GM12875 (cell line): ENCODE data around the gene OR10H5.
"Not testable (repeated sequence)": the region's sequence is repeated elsewhere in the genome, so short reads cannot be mapped to it uniquely, and the experiment has no call there.

ENCODE experiments used
- H3K4me3 ChIP-seq: one replicate; pipeline ENCODE4 v1.5.1; 2011; ENCODE audit warnings: low read depth, low read length, control low read depth
- CTCF ChIP-seq: IDR thresholded peaks from 2 replicates; pipeline ENCODE4 v1.5.1; 2011; ENCODE audit warnings: low read depth, mild to moderate bottlenecking, control low read depth, inconsistent platforms, low read length, moderate library complexity, borderline replicate concordance; ENCODE audit not compliant: insufficient read depth

The OR10H5 gene

GRCh38 chr19:15787611-15788155 lies at the start of gene OR10H5:
Gene OR10H5, plus strand, starts transcription at chr19:15787661. Its CDS starts 6,388 bp downstream, at chr19:15794049.
- no peak within 1 kb of the TSS for H3K4me3 ChIP-seq
- no peak for TF ChIP-seq CTCF

- no peak for TF ChIP-seq CTCF
- no peak within 1 kb of the TSS for H3K4me3 ChIP-seq
Observed at GRCh38 chr19:15737722-15738121, 49.7 kb upstream of the OR10H5 start, which contains the start of gene OR10H3. Gene OR10H3, plus strand, starts transcription at chr19:15737985. Its CDS starts 3,408 bp downstream, at chr19:15741393.

- H3K4me3 ChIP-seq = no peak overlapping the region
- no peak for TF ChIP-seq CTCF
Observed at GRCh38 chr19:15740785-15741184, 46.7 kb upstream of the OR10H5 start.

GRCh38 chr19:15748239-15748638 lies 39.2 kb upstream of the OR10H5 start:
- no peak for TF ChIP-seq CTCF
- no peak overlapping the region for H3K4me3 ChIP-seq

- H3K4me3 ChIP-seq = no peak overlapping the region
- TF ChIP-seq CTCF = no peak
Observed at GRCh38 chr19:15758379-15758778, 29.1 kb upstream of the OR10H5 start.

GRCh38 chr19:15759962-15760565 lies 27.4 kb upstream of the OR10H5 start:
- peak; percentile 40; the same call in 1 of the 2 replicates for TF ChIP-seq CTCF
- H3K4me3 ChIP-seq = no peak overlapping the region

GRCh38 chr19:15769586-15769985 lies 17.9 kb upstream of the OR10H5 start:
- no peak for TF ChIP-seq CTCF

GRCh38 chr19:15774159-15774558 lies 13.3 kb upstream of the OR10H5 start:
- H3K4me3 ChIP-seq = not testable (repeated sequence)

More at GRCh38 chr19:15769586-15769985, 17.9 kb upstream of the OR10H5 start:
- H3K4me3 ChIP-seq = no peak overlapping the region
